SK-N-SH (cell line): ENCODE measurements around the gene KCNK5. TPM values are rescaled to one million over a fixed set of nuclear protein-coding genes. Genes with fewer than 3 reads are reported as not detected.

Experiments used
- CTCF ChIA-PET: fragments of 300-600, 350-600 bp; formaldehyde crosslinking; extraction: SDS; loops from one replicate; lab custom pipeline; 2021; lab: Yijun Ruan, JAX
- POLR2A ChIA-PET: fragments of 350-600 bp; sonication (Branson Sonifier 250); formaldehyde crosslinking; extraction: SDS; loops from one replicate; lab custom pipeline; 2020; ENCODE audit warnings: antibody characterized with exemption, inconsistent platforms; lab: Yijun Ruan, JAX
- DNase-seq: peaks from one replicate; pipeline ENCODE4 v3.0.0; 2012
- H2AFZ ChIP-seq: fragments of 200-600 bp; sonication (generic); 2 replicates; pipeline ENCODE4 v1.8.1; 2016; ENCODE audit warnings: antibody characterized with exemption, mild to moderate bottlenecking, low read depth
- H3F3A ChIP-seq: fragments of 200-600 bp; sonication (generic); replicated peaks from 2 replicates; pipeline ENCODE3; 2016; ENCODE audit warnings: antibody characterized with exemption, mild to moderate bottlenecking; ENCODE audit not compliant: insufficient read depth
- H3K27ac ChIP-seq, 2 experiments: fragments of 200-500 bp in 1 of 2; fragments of 200-600 bp in 1 of 2; sonication (Bioruptor generic) in 1 of 2; sonication (generic), shearing (Covaris generic) in 1 of 2; 2 replicates each; pipeline versions ENCODE4 v1.5.1 to v1.6.1; 2014 to 2016; ENCODE audit warnings: low read depth in 2 of 2, inconsistent platforms in 1 of 2, low read length in 1 of 2, mild to moderate bottlenecking in 1 of 2, mixed read lengths in 1 of 2
- H3K27me3 ChIP-seq: fragments of 200-600 bp; sonication (generic), shearing (Covaris generic); 2 replicates; pipeline ENCODE4 v1.6.1; 2016; ENCODE audit warnings: mixed run types; ENCODE audit not compliant: insufficient read depth
- H3K36me3 ChIP-seq, 2 experiments: fragments of 200-500 bp in 1 of 2; fragments of 200-600 bp in 1 of 2; sonication (Bioruptor generic) in 1 of 2; sonication (generic) in 1 of 2; replicated peaks in 1 of 2; 2 replicates each; pipeline versions ENCODE3 to v1.5.1; 2014 to 2016; ENCODE audit warnings: low read length in 1 of 2, mild to moderate bottlenecking in 1 of 2; ENCODE audit not compliant: insufficient read depth in 2 of 2, control insufficient read depth in 1 of 2
- H3K4me1 ChIP-seq, 2 experiments: fragments of 200-500 bp in 1 of 2; fragments of 200-600 bp in 1 of 2; sonication (Bioruptor generic) in 1 of 2; sonication (generic), shearing (Covaris generic) in 1 of 2; 2 replicates each; pipeline versions ENCODE4 v1.5.1 to v1.6.1; 2014 to 2016; ENCODE audit warnings: low read depth in 1 of 2, low read length in 1 of 2, mixed run types in 1 of 2; ENCODE audit not compliant: insufficient read depth in 2 of 2, control insufficient read depth in 1 of 2
- H3K4me2 ChIP-seq: fragments of 200-600 bp; sonication (generic), shearing (Covaris generic); 2 replicates; pipeline ENCODE4 v1.6.1; 2017; ENCODE audit warnings: mixed run types
- H3K4me3 ChIP-seq, 2 experiments: fragments of 200-500 bp in 1 of 2; fragments of 200-600 bp in 1 of 2; sonication (Bioruptor generic) in 1 of 2; sonication (generic), shearing (Covaris generic) in 1 of 2; 2 replicates each; pipeline versions ENCODE4 v1.5.1 to v1.8.1; 2014 to 2016; ENCODE audit warnings: low read depth in 2 of 2, inconsistent platforms in 1 of 2, low read length in 1 of 2, mild to moderate bottlenecking in 1 of 2, mixed read lengths in 1 of 2, moderate library complexity in 1 of 2
- H3K79me2 ChIP-seq: fragments of 200-600 bp; sonication (generic); 2 replicates; pipeline ENCODE4 v1.8.1; 2017; ENCODE audit warnings: mild to moderate bottlenecking; ENCODE audit not compliant: insufficient read depth
- H3K9ac ChIP-seq: fragments of 200-600 bp; sonication (generic); 2 replicates; pipeline ENCODE4 v1.6.1; 2017; ENCODE audit warnings: mixed run types
- H3K9me2 ChIP-seq: fragments of 200-600 bp; sonication (generic); 2 replicates; pipeline ENCODE4 v1.6.1; 2017; ENCODE audit warnings: mixed run types
- H3K9me3 ChIP-seq: fragments of 200-600 bp; sonication (generic); 2 replicates; pipeline ENCODE4 v1.6.1; 2017; ENCODE audit warnings: mixed run types, mild to moderate bottlenecking, moderate library complexity
- H4K20me1 ChIP-seq: fragments of 200-600 bp; sonication (generic); 2 replicates; pipeline ENCODE4 v1.6.1; 2017; ENCODE audit warnings: mild to moderate bottlenecking, mixed run types; ENCODE audit not compliant: insufficient read depth
- EP300 ChIP-seq, 2 experiments: IDR thresholded peaks; 2 replicates each; pipeline versions ENCODE4 v1.4.0 to v1.6.1; 2012; ENCODE audit warnings: borderline replicate concordance in 1 of 2, low read depth in 1 of 2, low read length in 1 of 2
- EZH2phosphoT487 ChIP-seq: fragments of 200-600 bp; sonication (generic); IDR thresholded peaks from 2 replicates; pipeline ENCODE4 v1.6.1; 2017; ENCODE audit warnings: low read depth, mixed run types, mild to moderate bottlenecking, antibody characterized with exemption, moderate library complexity, borderline replicate concordance
- FOXJ3 ChIP-seq: sonication (generic); formaldehyde crosslinking; IDR thresholded peaks from 2 replicates; pipeline ENCODE4 v1.5.1; 2020; ENCODE audit warnings: mild to moderate bottlenecking, missing genetic modification reagents
- FOXM1 ChIP-seq: IDR thresholded peaks from 2 replicates; pipeline ENCODE4 v1.4.0; 2012; ENCODE audit warnings: low read depth, mild to moderate bottlenecking
- GATA2 ChIP-seq: sonication (generic); formaldehyde crosslinking; IDR thresholded peaks from 2 replicates; pipeline ENCODE4 v1.5.0; 2020; ENCODE audit warnings: mild to moderate bottlenecking, missing genetic modification reagents
- JUND ChIP-seq: IDR thresholded peaks from 2 replicates; pipeline ENCODE4 v1.4.0; 2012
- MXI1 ChIP-seq: IDR thresholded peaks from 2 replicates; pipeline ENCODE4 v1.6.1; 2012; ENCODE audit warnings: mild to moderate bottlenecking, low read depth, low read length, improper control_type of control experiment
- NRF1 ChIP-seq: IDR thresholded peaks from 2 replicates; pipeline ENCODE4 v1.6.1; 2012; ENCODE audit warnings: low read depth, mild to moderate bottlenecking, low read length
- PBX3 ChIP-seq: IDR thresholded peaks from 2 replicates; pipeline ENCODE4; 2012
- POLR2AphosphoS5 ChIP-seq: IDR thresholded peaks from 2 replicates; pipeline ENCODE4 v1.6.1; 2012; ENCODE audit warnings: low read depth, low read length
- RCOR1 ChIP-seq: fragments of 150-350 bp; IDR thresholded peaks from 2 replicates; pipeline ENCODE4 v1.6.1; 2017; ENCODE audit warnings: antibody characterized with exemption, low read length
- REST ChIP-seq: IDR thresholded peaks from 2 replicates; pipeline ENCODE4 v1.6.1; 2012; ENCODE audit warnings: mild to moderate bottlenecking, low read depth, low read length, moderate library complexity
- RFX5 ChIP-seq: IDR thresholded peaks from 2 replicates; pipeline ENCODE4 v1.6.1; 2012; ENCODE audit warnings: mild to moderate bottlenecking, improper control_type of control experiment, low read length
- SIN3A ChIP-seq: IDR thresholded peaks from 2 replicates; pipeline ENCODE4 v1.6.1; 2012; ENCODE audit warnings: low read depth, mild to moderate bottlenecking, low read length, moderate library complexity, borderline replicate concordance
- TCF12 ChIP-seq: IDR thresholded peaks from 2 replicates; pipeline ENCODE4 v1.4.0; 2012
- USF2 ChIP-seq: fragments of 150-350 bp; IDR thresholded peaks from 2 replicates; pipeline ENCODE4 v1.6.1; 2017; ENCODE audit warnings: antibody characterized with exemption, low read length, low read depth, borderline replicate concordance
- WGBS: methylation state at CpG from one replicate; pipeline ENCODE4 v1.1.6; 2017; ENCODE audit warnings: low lambda C conversion rate; 5-methylcytosine and 5-hydroxymethylcytosine counted together
- polyA plus RNA-seq, 3 experiments: library from polyadenylated mRNA; depleted of rRNA; stranded (reverse); fragments of >200 nt; gene quantifications; 2 replicates each; pipeline ENCODE4 v1.2.3, GENCODE V29; 2012

KCNK5 gene
- polyA plus RNA-seq, 1 of the 3 experiments (the other 2 are of a cell fraction) = not detected

GRCh38 chr6:39226639-39227329 lies 2.5 kb downstream of the KCNK5 start:
- H3K27ac ChIP-seq = no peak overlapping the region
- ChIA-PET POLR2A (no interaction called here), CTCF (no interaction called here)
- TF ChIP-seq GATA2 (CRISPR knock-in tag) = no peak
- TF ChIP-seq NRF1 = no peak
- no peak for TF ChIP-seq FOXJ3 (CRISPR knock-in tag)
- TF ChIP-seq EP300 (IDR thresholded peaks at IDR 0.05; ENCODE audit: borderline replicate concordance in 1 of 2, low read depth in 1 of 2, low read length in 1 of 2) = no peak
- TF ChIP-seq USF2 = no peak
- TF ChIP-seq POLR2AphosphoS5 = no peak
- no peak for TF ChIP-seq PBX3
- no peak for TF ChIP-seq REST
- TF ChIP-seq SIN3A = no peak
- no peak for TF ChIP-seq MXI1
- TF ChIP-seq TCF12 = no peak
- TF ChIP-seq FOXM1 = no peak
- no peak for TF ChIP-seq RFX5
- no peak for TF ChIP-seq EZH2phosphoT487
- no peak for TF ChIP-seq JUND
- TF ChIP-seq RCOR1 = no peak
- H3K4me2 ChIP-seq = no peak overlapping the region
- no peaks in the 10 kb centered on the region for H3K9me3 ChIP-seq
- H3K27me3 ChIP-seq = no peaks in the 10 kb centered on the region
- no peaks in the 10 kb centered on the region for H3K79me2 ChIP-seq
- H3K4me1 ChIP-seq = peaks cover 0 to 8% of the 10 kb centered on the region in 2 experiments; a peak in 1 of 4 replicates
- 51% methylated on average over 10 of the region's 10 CpGs for WGBS
- no peak for DNase-seq
- H2AFZ ChIP-seq = no peak overlapping the region
- no peaks in the 10 kb centered on the region for H3F3A ChIP-seq
- no peaks in the 10 kb centered on the region for H3K9me2 ChIP-seq
- no peaks in the 10 kb centered on the region for H4K20me1 ChIP-seq
- H3K36me3 ChIP-seq = no peaks in the 10 kb centered on the region
- no peak overlapping the region for H3K9ac ChIP-seq
- no peak overlapping the region for H3K4me3 ChIP-seq
